Activated naive CD8-positive, alpha-beta T cell treated with anti-CD3 and anti-CD28 coated beads, Interleukin-2, amount 50 U/mL, for 24 hours (primary cell): Measurements from ENCODE around the gene EFTUD2.
A peak's percentile ranks its signal among the peaks of the same experiment; 100 is the strongest.
"Not testable (repeated sequence)": the region's sequence is repeated elsewhere in the genome, so short reads cannot be mapped to it uniquely, and the experiment has no call there.

Experiments used
- ATAC-seq: fragments of 150-1000 bp; cut with Tn5 transposase; one replicate; pipeline ENCODE4 v1.10.0; 2021
- DNase-seq: peaks from one replicate; pipeline ENCODE4 v3.0.0; 2021
- H3K27ac Mint-ChIP-seq: one replicate; pipeline ENCODE4 v1.8.0; 2021; ENCODE audit warnings: mild to moderate bottlenecking, mixed read lengths
- H3K27me3 Mint-ChIP-seq: one replicate; pipeline ENCODE4 v1.8.0; 2021; ENCODE audit warnings: mixed read lengths
- H3K36me3 Mint-ChIP-seq: one replicate; pipeline ENCODE4 v1.8.0; 2021; ENCODE audit warnings: low read depth, mixed read lengths
- H3K4me1 Mint-ChIP-seq: one replicate; pipeline ENCODE4 v1.8.0; 2021; ENCODE audit warnings: mixed read lengths
- H3K4me3 Mint-ChIP-seq: one replicate; pipeline ENCODE4 v1.8.0; 2021; ENCODE audit warnings: mild to moderate bottlenecking, moderate library complexity, mixed read lengths
- H3K9me3 Mint-ChIP-seq: one replicate; pipeline ENCODE4 v1.8.0; 2021; ENCODE audit warnings: mixed read lengths

The EFTUD2 gene

DNA sequence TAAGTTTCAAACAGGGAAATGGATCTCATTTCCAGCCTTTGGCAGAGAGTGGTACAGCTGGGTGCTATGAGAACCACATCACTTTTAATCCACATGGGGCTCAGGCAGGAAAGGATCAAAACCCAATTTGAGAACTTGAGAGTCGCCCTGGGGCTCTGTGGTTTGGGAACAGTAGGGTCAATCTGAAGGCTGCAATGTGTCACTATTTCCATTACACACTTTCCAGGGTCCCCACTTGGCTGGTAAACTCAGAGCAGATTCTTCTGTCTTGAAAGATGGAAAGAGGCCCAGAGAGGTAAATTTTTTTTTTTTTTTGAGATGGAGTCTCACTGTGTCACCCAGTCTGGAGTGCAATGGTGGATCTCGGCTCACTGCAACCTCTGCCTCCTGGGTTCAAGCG lies 58.3 kb downstream of the EFTUD2 start:
- Mint-ChIP-seq H3K4me3 (peak overlapping the region; percentile 11), H3K4me1 (peaks cover 14% of the 10 kb centered on the region), H3K36me3 (no peaks in the 10 kb centered on the region), H3K27ac (peak overlapping the region; percentile 69), H3K27me3 (peaks cover 2% of the 10 kb centered on the region), H3K9me3 (no peaks in the 10 kb centered on the region)
- peak; percentile 52 for ATAC-seq
- DNase-seq, result peak; percentile 23

DNA sequence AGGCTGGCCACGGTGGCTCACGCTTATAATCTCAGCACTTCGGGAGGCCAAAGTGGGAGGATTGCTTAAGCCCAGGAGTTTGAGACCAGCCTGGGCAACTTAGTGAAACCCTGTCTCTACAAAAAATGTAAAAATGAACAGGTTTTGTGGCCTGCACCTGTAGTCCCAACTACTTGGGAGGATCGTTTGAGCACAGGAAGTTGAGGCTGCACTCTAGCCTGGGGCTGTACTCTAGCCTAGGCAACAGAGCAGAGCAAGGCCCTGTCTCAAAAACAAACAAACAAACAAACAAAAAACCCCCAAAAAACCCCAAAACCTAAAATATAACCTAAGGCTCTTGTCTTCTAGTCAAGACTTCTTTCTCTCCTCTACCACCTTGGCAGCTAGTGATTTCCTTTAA lies 59.0 kb downstream of the EFTUD2 start:
- H3K9me3 Mint-ChIP-seq, result no peaks in the 10 kb centered on the region
- no peak overlapping the region for H3K27ac Mint-ChIP-seq
- H3K27me3 Mint-ChIP-seq, result peaks cover 3% of the 10 kb centered on the region
- H3K36me3 Mint-ChIP-seq, result no peaks in the 10 kb centered on the region
- ATAC-seq (no peak), DNase-seq (no peak)
- H3K4me1 Mint-ChIP-seq, result peaks cover 14% of the 10 kb centered on the region
- no peak overlapping the region for H3K4me3 Mint-ChIP-seq

- Mint-ChIP-seq H3K27me3 (peaks cover 20% of the 10 kb centered on the region), H3K27ac (no peak overlapping the region), H3K4me1 (peaks cover 14% of the 10 kb centered on the region), H3K4me3 (no peak overlapping the region), H3K9me3 (no peaks in the 10 kb centered on the region), H3K36me3 (no peaks in the 10 kb centered on the region)
- DNase-seq (no peak), ATAC-seq (no peak)
Observed at GRCh38 chr17:44837196-44837595, 62.0 kb downstream of the EFTUD2 start.

DNA sequence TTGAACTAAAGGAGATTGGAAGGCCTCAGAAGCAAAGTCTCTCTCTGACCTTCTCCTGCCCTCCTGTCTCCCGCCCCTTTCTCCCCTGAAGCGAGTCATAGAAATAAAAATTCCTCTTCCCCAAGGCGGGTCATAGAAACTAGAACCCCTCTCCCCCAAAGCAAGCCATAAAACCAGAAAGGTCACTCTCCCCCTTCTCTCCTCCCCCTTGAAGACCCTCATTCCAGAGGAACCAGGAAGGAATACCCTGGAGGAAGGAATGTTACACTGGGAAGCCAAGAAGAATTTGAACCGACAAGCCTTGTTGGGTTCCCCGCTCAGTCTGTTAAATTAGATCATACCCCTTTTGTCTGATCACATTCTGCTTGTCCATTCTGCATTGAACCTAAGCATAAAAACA lies 66.4 kb downstream of the EFTUD2 start:
- Mint-ChIP-seq H3K9me3 (no peaks in the 10 kb centered on the region), H3K36me3 (no peaks in the 10 kb centered on the region), H3K27ac (no peak overlapping the region), H3K27me3 (peaks cover 51% of the 10 kb centered on the region), H3K4me3 (no peak overlapping the region), H3K4me1 (peaks cover 15% of the 10 kb centered on the region)
- ATAC-seq (no peak), DNase-seq (no peak)

- Mint-ChIP-seq H3K4me3 (peak overlapping the region; percentile 14), H3K27me3 (peaks cover 63% of the 10 kb centered on the region), H3K4me1 (peaks cover 15% of the 10 kb centered on the region), H3K9me3 (no peaks in the 10 kb centered on the region), H3K36me3 (no peaks in the 10 kb centered on the region), H3K27ac (no peak overlapping the region)
- DNase-seq, result no peak
- ATAC-seq, result no peak
Observed at GRCh38 chr17:44831371-44831770, 67.9 kb downstream of the EFTUD2 start.

DNA sequence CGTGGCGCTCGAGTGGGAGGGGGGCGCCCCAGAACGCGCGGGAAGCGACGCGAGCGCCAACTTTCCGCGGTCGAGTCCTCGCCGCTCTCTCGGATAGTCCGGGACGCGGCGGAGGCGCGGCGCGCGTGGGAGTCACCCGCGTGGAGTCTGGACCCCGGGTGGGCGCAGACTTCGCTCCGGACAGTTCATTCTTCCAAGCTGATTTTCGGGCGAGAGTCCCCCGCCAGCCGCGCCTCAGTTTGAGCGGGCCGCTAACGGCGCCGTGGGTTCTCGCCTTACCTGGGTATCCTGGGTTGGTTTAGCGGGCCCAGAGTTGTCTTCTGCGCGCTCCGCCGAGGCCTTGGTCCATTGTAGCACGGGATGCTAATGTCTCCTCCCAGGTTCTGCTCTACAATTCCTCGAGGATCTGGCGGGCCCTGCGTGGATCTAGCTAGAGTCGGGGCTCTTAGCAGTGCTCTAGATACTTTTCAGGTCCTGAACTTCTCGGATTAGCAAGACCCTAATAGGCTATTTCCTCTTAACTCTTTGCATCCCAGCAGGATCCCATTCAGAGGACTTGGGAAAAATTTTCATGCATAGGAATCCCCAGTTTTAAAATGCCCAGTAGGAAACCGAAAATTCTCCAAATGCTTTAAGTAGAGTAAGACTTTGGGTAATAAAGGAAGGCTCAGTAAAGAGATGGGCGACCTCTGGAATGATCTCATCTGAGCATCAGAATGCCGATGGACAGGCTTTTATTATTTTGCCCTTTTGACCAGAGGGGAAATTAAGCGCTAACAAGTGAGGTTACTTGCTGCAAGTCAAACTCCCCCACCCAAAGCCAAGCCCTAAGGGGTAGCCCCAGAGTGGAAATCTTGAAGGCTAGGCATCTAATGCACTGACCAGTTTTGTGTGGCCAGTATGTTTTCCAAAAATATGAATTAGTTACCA lies 68.6 kb downstream of the EFTUD2 start:
- Mint-ChIP-seq H3K27ac (peak overlapping the region; percentile 52), H3K9me3 (no peaks in the 10 kb centered on the region), H3K36me3 (no peaks in the 10 kb centered on the region), H3K27me3 (peaks cover 61% of the 10 kb centered on the region), H3K4me1 (peaks cover 15% of the 10 kb centered on the region), H3K4me3 (peak overlapping the region; percentile 70)
- DNase-seq (peak; percentile 38), ATAC-seq (peak; percentile 25)

DNA sequence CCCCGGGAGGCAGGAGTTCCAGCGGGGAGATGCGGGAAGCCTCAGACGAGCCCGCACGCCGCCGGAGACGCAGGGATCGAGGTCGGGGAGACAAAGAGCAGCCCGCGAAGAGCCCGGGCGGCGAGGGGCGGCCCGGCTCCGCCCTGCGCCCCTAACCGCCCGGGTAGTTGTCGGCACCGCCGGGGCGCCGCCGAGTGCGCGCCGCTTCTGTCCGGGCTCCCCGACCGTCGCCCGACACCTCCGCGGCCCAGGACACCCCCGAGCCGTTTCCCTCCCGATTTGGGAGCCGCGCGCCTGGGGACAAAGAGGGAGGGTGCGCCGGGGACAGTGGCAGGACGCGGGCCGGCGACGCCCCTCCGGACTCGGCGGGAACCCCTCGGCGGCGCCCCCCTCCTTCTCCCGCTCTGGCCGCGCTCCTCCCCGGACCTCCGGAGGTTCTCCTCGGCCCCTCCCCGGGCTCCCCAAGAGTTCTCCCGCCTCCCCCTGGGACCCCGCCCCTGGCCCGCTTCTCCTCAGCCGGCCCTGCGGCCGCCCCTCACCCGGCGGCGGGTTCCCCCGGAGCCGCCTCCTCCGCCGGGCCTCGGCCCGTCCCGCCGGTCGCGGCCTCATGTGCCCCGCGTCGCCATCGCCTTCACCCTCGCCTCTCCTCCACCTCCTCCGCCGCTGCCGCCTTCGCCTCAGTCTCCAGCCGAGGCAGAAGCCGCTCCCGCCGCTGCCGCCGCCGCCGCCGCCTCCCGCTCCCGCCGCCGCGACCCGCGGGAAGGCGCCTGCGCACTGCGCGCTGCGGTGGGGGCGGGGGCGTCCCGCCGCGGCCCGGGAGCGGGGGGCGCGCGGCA lies 69.5 kb downstream of the EFTUD2 start, which contains the start of gene GJC1:
TSS of gene GJC1 (minus strand) at position 765 of the 836 bp plus-strand sequence. CDS start 24,470 bp downstream, outside the sequence.
- Mint-ChIP-seq H3K9me3 (no peaks in the 10 kb centered on the region), H3K36me3 (no peaks in the 10 kb centered on the region), H3K4me3 (peak within 1 kb of the TSS; percentile 76), H3K4me1 (peaks cover 15% of the 10 kb centered on the region), H3K27me3 (peaks cover 62% of the 10 kb centered on the region), H3K27ac (peak within 1 kb of the TSS; percentile 52)
- ATAC-seq (peak; percentile 38), DNase-seq (peak; percentile 38)

DNA sequence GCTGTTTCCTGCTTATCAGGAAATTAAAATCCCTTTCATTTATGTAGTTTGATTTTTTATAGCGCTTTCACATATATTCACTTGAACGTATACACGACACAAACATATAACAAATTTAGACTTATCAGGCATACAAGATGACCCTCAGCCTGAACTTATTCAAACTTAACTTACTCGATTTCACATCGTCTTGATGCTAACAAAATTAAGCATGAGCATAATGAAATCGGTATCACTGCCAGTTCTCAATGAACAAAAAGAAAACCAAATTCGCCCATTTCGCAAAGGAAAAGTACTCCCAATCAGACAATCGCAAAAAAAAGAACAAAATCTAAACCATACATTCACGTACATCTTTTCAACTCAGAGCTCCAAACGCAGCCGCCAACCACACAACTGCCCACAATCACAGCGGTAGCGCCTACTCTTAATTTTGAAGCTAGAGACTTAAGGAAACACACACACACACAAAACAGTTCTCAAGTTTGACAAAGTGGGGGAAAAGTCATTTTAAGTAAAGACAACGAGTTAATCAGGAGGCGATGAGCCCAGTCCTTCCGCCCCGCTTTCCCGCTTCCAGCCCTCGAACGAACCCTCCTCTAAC lies 70.2 kb downstream of the EFTUD2 start:
- Mint-ChIP-seq H3K36me3 (no peaks in the 10 kb centered on the region), H3K4me1 (peaks cover 15% of the 10 kb centered on the region), H3K9me3 (no peaks in the 10 kb centered on the region), H3K27me3 (peaks cover 60% of the 10 kb centered on the region), H3K4me3 (peak overlapping the region; percentile 76), H3K27ac (peak overlapping the region; percentile 17)
- DNase-seq (peak; percentile 23), ATAC-seq (no peak)

- Mint-ChIP-seq H3K36me3 (no peaks in the 10 kb centered on the region), H3K4me1 (peaks cover 15% of the 10 kb centered on the region), H3K9me3 (no peaks in the 10 kb centered on the region), H3K27ac (no peak overlapping the region), H3K27me3 (peaks cover 54% of the 10 kb centered on the region), H3K4me3 (no peak overlapping the region)
- ATAC-seq, result no peak
- no peak for DNase-seq
Observed at GRCh38 chr17:44827863-44828262, 71.4 kb downstream of the EFTUD2 start.

GRCh38 chr17:44826123-44826790 lies 73.0 kb downstream of the EFTUD2 start:
- DNase-seq (no peak), ATAC-seq (no peak)
- H3K4me3 Mint-ChIP-seq, result no peak overlapping the region
- H3K36me3 Mint-ChIP-seq, result no peaks in the 10 kb centered on the region
- H3K27me3 Mint-ChIP-seq, result peaks cover 42% of the 10 kb centered on the region
- H3K9me3 Mint-ChIP-seq, result no peaks in the 10 kb centered on the region
- no peak overlapping the region for H3K27ac Mint-ChIP-seq
- H3K4me1 Mint-ChIP-seq, result peaks cover 15% of the 10 kb centered on the region

- H3K27me3 Mint-ChIP-seq, result peaks cover 34% of the 10 kb centered on the region
- ATAC-seq, H3K36me3 Mint-ChIP-seq, DNase-seq, H3K27ac Mint-ChIP-seq, H3K4me3 Mint-ChIP-seq, H3K9me3 Mint-ChIP-seq: not testable (repeated sequence)
- H3K4me1 Mint-ChIP-seq, result peaks cover 12% of the 10 kb centered on the region
Observed at GRCh38 chr17:44825236-44825635, 74.0 kb downstream of the EFTUD2 start.

- Mint-ChIP-seq H3K27me3 (peaks cover 12% of the 10 kb centered on the region), H3K9me3 (no peaks in the 10 kb centered on the region), H3K36me3 (no peaks in the 10 kb centered on the region), H3K4me3 (no peak overlapping the region), H3K4me1 (no peaks in the 10 kb centered on the region), H3K27ac (no peak overlapping the region)
- DNase-seq (no peak), ATAC-seq (no peak)
Observed at GRCh38 chr17:44820631-44821212, 78.5 kb downstream of the EFTUD2 start.

DNA sequence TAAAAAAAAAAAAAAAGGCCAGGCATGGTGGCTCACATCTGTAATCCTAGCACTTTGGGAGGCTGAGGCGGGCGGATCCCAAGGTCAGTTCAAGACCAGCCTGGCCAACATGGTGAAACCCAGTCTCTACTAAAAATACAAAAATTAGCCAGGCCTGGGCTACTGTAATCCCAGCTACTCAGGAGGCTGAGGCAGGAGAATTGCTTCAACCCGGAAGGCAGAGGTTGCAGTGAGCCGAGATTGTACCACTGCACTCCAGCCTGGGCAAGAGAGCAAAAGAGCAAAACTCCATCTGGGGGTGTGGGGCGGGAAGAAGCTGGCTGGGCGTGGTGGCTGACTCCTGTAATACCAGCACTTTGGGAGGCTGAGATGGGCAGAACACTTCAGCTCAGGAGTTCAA lies 80.7 kb downstream of the EFTUD2 start:
- H3K4me3 Mint-ChIP-seq, H3K27ac Mint-ChIP-seq, H3K36me3 Mint-ChIP-seq, DNase-seq, H3K27me3 Mint-ChIP-seq, ATAC-seq, H3K9me3 Mint-ChIP-seq, H3K4me1 Mint-ChIP-seq: not testable (repeated sequence)

- ATAC-seq (no peak), DNase-seq (no peak)
- no peak overlapping the region for H3K4me3 Mint-ChIP-seq
- H3K4me1 Mint-ChIP-seq, result no peaks in the 10 kb centered on the region
- H3K36me3 Mint-ChIP-seq, result no peaks in the 10 kb centered on the region
- peaks cover 7% of the 10 kb centered on the region for H3K27me3 Mint-ChIP-seq
- H3K9me3 Mint-ChIP-seq, result no peaks in the 10 kb centered on the region
- no peak overlapping the region for H3K27ac Mint-ChIP-seq
Observed at GRCh38 chr17:44812263-44812662, 87.0 kb downstream of the EFTUD2 start.
